ENCODE data around the gene TNP2. TPM values are rescaled to one million over a fixed set of nuclear protein-coding genes. Genes with fewer than 3 reads are reported as not detected.

Gene TNP2
- total RNA-seq, 1 donor from 2014 or later = not detected

GRCh38 chr16:11285842-11286241, 16.7 kb upstream of the TNP2 start:
- intact Hi-C loops (cut with DNase I) = no loop called here
- no peak for TF ChIP-seq CTCF (IDR thresholded peaks at IDR 0.05)
- no peak for DNase-seq
- H3K4me3 ChIP-seq = no peak overlapping the region
- H3K36me3 ChIP-seq = no peaks in the 10 kb centered on the region
- no peak for ATAC-seq
- H3K27ac ChIP-seq = no peak overlapping the region
- H3K27me3 ChIP-seq (ENCODE audit: low read depth) = no peaks in the 10 kb centered on the region
- H3K9me3 ChIP-seq = no peaks in the 10 kb centered on the region
- no peaks in the 10 kb centered on the region for H3K4me1 ChIP-seq

- no peak for TF ChIP-seq CTCF (IDR thresholded peaks at IDR 0.05)
- intact Hi-C loops (cut with DNase I) = no loop called here
Measured at GRCh38 chr16:11283820-11284248, 14.7 kb upstream of the TNP2 start.

GRCh38 chr16:11280616-11281522, 11.7 kb upstream of the TNP2 start, which contains the start of gene PRM1:
Gene PRM1, minus strand, starts transcription at chr16:11281330. Its CDS starts 92 bp downstream, at chr16:11281238.
- intact Hi-C loops (cut with DNase I) = no loop called here
- Histone ChIP-seq H3K4me1 (no peaks in the 10 kb centered on the region), H3K9me3 (no peaks in the 10 kb centered on the region), H3K27ac (no peak within 1 kb of the TSS), H3K36me3 (no peaks in the 10 kb centered on the region), H3K27me3 (ENCODE audit: low read depth) (no peaks in the 10 kb centered on the region), H3K4me3 (no peak within 1 kb of the TSS)
- ATAC-seq = no peak
- no peak for TF ChIP-seq CTCF (IDR thresholded peaks at IDR 0.05)
- DNase-seq = no peak

More at GRCh38 chr16:11283820-11284248, 14.7 kb upstream of the TNP2 start:
- DNase-seq (no peak), ATAC-seq (peak in 1 of 2 donors; percentile 32)
- Histone ChIP-seq H3K36me3 (no peaks in the 10 kb centered on the region), H3K9me3 (no peaks in the 10 kb centered on the region), H3K4me3 (no peak overlapping the region), H3K27me3 (ENCODE audit: low read depth) (no peaks in the 10 kb centered on the region), H3K27ac (no peak overlapping the region), H3K4me1 (no peaks in the 10 kb centered on the region)

- peak in 1 of 2 donors; percentile 22 for ATAC-seq
- no peak for TF ChIP-seq CTCF (IDR thresholded peaks at IDR 0.05)
- H3K27ac ChIP-seq = no peak overlapping the region
Measured at GRCh38 chr16:11278681-11279628, 9.8 kb upstream of the TNP2 start.

GRCh38 chr16:11277607-11278337, 8.6 kb upstream of the TNP2 start:
- Histone ChIP-seq H3K9me3 (no peaks in the 10 kb centered on the region), H3K4me3 (no peak overlapping the region), H3K27me3 (ENCODE audit: low read depth) (no peaks in the 10 kb centered on the region), H3K4me1 (no peaks in the 10 kb centered on the region), H3K36me3 (no peaks in the 10 kb centered on the region), H3K27ac (no peak overlapping the region)
- intact Hi-C loops (cut with DNase I) = no loop called here
- no peak for TF ChIP-seq CTCF (IDR thresholded peaks at IDR 0.05)
- no peak for DNase-seq
- ATAC-seq = no peak

More at GRCh38 chr16:11278681-11279628, 9.8 kb upstream of the TNP2 start:
- H3K4me1 ChIP-seq = no peaks in the 10 kb centered on the region
- DNase-seq = no peak
- H3K36me3 ChIP-seq = no peaks in the 10 kb centered on the region
- no peaks in the 10 kb centered on the region for H3K9me3 ChIP-seq
- no peak overlapping the region for H3K4me3 ChIP-seq
- no peaks in the 10 kb centered on the region for H3K27me3 ChIP-seq (ENCODE audit: low read depth)
- intact Hi-C loops (cut with DNase I) = no loop called here
